ENCODE data around the gene GPT2.

- TF ChIP-seq EZH2 (IDR thresholded peaks at IDR 0.05; ENCODE audit: borderline replicate concordance, low read depth, low read length, severe bottlenecking), result no peak
- TF ChIP-seq POLR2A (IDR thresholded peaks at IDR 0.05; ENCODE audit: low read depth, low read length), result no peak
- TF ChIP-seq CTCF (IDR thresholded peaks at IDR 0.05; ENCODE audit: extremely low read depth in 1 of 2, insufficient read depth in 1 of 2, low read depth in 1 of 2, low read length in 2 of 2), result no peak
- TF ChIP-seq JUN (IDR thresholded peaks at IDR 0.05; ENCODE audit: borderline replicate concordance, insufficient read depth, insufficient read length, low read depth), result no peak
- no peak for TF ChIP-seq MYC (IDR thresholded peaks at IDR 0.05; ENCODE audit: low read depth, low read length)
- TF ChIP-seq MAX (IDR thresholded peaks at IDR 0.05; ENCODE audit: insufficient read depth, insufficient read length), result no peak
Measured at GRCh38 chr16:46871597-46871996, 12.6 kb upstream of the GPT2 start.

Data from endothelial cell of umbilical vein (primary cell).